Hepatocyte (in vitro differentiated cells): ENCODE data around the gene CRELD2. TPM values are rescaled to one million over a fixed set of nuclear protein-coding genes. Genes with fewer than 3 reads are reported as not detected.

Experiments used
- DNase-seq: peaks from one replicate; pipeline ENCODE4 v3.0.0-alpha.2; 2016; ENCODE audit warnings: low spot score
- H2AFZ ChIP-seq: fragments of 200-600 bp; sonication (generic); 2 replicates; pipeline ENCODE4 v1.6.0; 2016; ENCODE audit warnings: antibody characterized with exemption, mild to moderate bottlenecking
- H3K27ac ChIP-seq: fragments of 200-600 bp; sonication (generic); 2 replicates; pipeline ENCODE4 v1.5.1; 2016; ENCODE audit warnings: mild to moderate bottlenecking
- H3K27me3 ChIP-seq: fragments of 200-600 bp; sonication (generic); 2 replicates; pipeline ENCODE4 v1.6.1; 2016
- H3K36me3 ChIP-seq: fragments of 200-600 bp; sonication (generic); replicated peaks from 2 replicates; pipeline ENCODE4 v1.5.1; 2016; ENCODE audit warnings: low read depth; ENCODE audit not compliant: insufficient read depth
- H3K4me1 ChIP-seq: fragments of 200-600 bp; sonication (generic); 2 replicates; pipeline ENCODE4 v1.5.1; 2016; ENCODE audit warnings: mild to moderate bottlenecking, moderate library complexity; ENCODE audit not compliant: insufficient read depth
- H3K4me2 ChIP-seq: fragments of 200-600 bp; sonication (generic); 2 replicates; pipeline ENCODE4 v1.6.0; 2016
- H3K4me3 ChIP-seq: fragments of 200-600 bp; sonication (generic); 2 replicates; pipeline ENCODE4 v1.5.1; 2016; ENCODE audit warnings: mild to moderate bottlenecking
- H3K79me2 ChIP-seq: fragments of 200-600 bp; sonication (generic); 2 replicates; pipeline ENCODE4 v1.6.0; 2017; ENCODE audit warnings: mild to moderate bottlenecking
- H3K9me2 ChIP-seq: fragments of 200-600 bp; sonication (generic); replicated peaks from 2 replicates; pipeline ENCODE4 v1.6.0; 2017; ENCODE audit warnings: mild to moderate bottlenecking; ENCODE audit not compliant: insufficient read depth
- H3K9me3 ChIP-seq: fragments of 200-600 bp; sonication (generic); 2 replicates; pipeline ENCODE4 v1.5.1; 2016; ENCODE audit warnings: low read depth, mild to moderate bottlenecking
- H4K20me1 ChIP-seq: fragments of 200-600 bp; sonication (generic); 2 replicates; pipeline ENCODE4 v1.6.0; 2016; ENCODE audit warnings: mild to moderate bottlenecking; ENCODE audit not compliant: insufficient read depth, poor library complexity, severe bottlenecking
- EZH2 ChIP-seq: fragments of 200-600 bp; sonication (generic); IDR thresholded peaks from 2 replicates; pipeline ENCODE4 v1.6.1; 2016; ENCODE audit warnings: antibody characterized with exemption, mild to moderate bottlenecking, borderline replicate concordance
- EZH2phosphoT487 ChIP-seq: fragments of 200-600 bp; sonication (generic); IDR thresholded peaks from one replicate; pipeline ENCODE4 v1.6.1; 2018; ENCODE audit warnings: antibody characterized with exemption, mild to moderate bottlenecking, low read depth, moderate library complexity; ENCODE audit not compliant: unreplicated experiment, severe bottlenecking
- WGBS: methylation state at CpG from one replicate; pipeline ENCODE4 v1.1.6; 2016; ENCODE audit warnings: low lambda C conversion rate; ENCODE audit errors: missing lambda C conversion rate; 5-methylcytosine and 5-hydroxymethylcytosine counted together
- polyA plus RNA-seq: library from polyadenylated mRNA; unstranded; fragments of >200 nt; fragmentation: Nextera tagmentation; extraction: Ambion mirVana; gene quantifications from 2 replicates; pipeline ENCODE4 v1.2.1, GENCODE V29; 2016
- total RNA-seq: library from RNA; depleted of rRNA; stranded (reverse); fragments of >200 nt; gene quantifications from 2 replicates; pipeline ENCODE4 v1.2.3, GENCODE V29; 2014
- TF ChIP-seq, protein P1 (sequence below): fragments of 200-600 bp; sonication (generic); IDR thresholded peaks from 2 replicates; pipeline ENCODE4 v1.5.1; 2016; ENCODE audit warnings: antibody characterized with exemption, mild to moderate bottlenecking; ENCODE audit not compliant: poor library complexity

CRELD2 gene
- total and polyA plus RNA-seq, 2 experiments from 2014 or later = 79.7 to 129 TPM

DNA sequence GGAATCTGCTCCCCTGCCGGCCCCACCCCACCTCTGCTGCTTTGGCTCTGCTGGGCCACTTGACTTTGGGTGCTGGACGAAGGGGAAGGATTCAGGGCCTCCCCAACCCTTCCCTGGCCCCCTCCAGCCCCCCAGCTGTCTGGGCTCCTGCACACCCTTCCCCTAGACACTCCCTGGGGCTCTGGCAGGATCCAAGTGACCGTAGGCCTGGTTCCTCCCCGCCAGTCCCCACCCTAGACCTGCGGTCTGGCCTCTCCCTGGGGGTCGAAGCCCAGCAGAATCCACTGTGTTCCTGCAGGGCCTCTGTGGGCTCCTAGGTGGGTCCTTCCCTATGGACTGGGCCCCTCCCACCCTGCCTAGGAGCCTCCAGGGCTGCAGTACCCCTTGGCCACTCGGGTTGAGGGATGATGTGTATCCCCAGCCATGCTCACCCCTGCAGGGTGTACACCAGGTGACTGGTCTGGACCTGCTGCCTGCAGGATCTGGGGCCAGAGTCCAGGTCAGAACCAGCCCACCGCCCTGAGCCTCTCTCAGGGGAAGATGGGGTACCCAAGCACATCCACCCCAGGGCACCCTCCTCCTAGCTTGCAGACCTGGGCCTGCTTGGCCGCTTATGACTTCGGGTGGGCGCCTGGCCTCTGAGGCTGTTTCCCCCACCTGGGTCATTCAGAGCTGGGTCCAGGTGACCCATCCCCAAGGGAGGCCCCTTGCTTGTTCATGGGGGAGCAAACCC lies 47.8 kb downstream of the CRELD2 start:
- WGBS = 88% methylated on average over 10 of the region's 11 CpGs
- Histone ChIP-seq H3K9me2 (no peaks in the 10 kb centered on the region), H4K20me1 (peaks cover 40% of the 10 kb centered on the region), H3K27ac (peak overlapping the region; percentile 94), H3K4me1 (peaks cover 49% of the 10 kb centered on the region), H3K9me3 (no peaks in the 10 kb centered on the region), H2AFZ (no peak overlapping the region), H3K79me2 (peaks cover 32% of the 10 kb centered on the region), H3K4me2 (peak overlapping the region; percentile 44), H3K27me3 (no peaks in the 10 kb centered on the region), H3K36me3 (no peaks in the 10 kb centered on the region), H3K4me3 (no peak overlapping the region)
- DNase-seq = peak; percentile 52
- TF ChIP-seq, protein P1, sequence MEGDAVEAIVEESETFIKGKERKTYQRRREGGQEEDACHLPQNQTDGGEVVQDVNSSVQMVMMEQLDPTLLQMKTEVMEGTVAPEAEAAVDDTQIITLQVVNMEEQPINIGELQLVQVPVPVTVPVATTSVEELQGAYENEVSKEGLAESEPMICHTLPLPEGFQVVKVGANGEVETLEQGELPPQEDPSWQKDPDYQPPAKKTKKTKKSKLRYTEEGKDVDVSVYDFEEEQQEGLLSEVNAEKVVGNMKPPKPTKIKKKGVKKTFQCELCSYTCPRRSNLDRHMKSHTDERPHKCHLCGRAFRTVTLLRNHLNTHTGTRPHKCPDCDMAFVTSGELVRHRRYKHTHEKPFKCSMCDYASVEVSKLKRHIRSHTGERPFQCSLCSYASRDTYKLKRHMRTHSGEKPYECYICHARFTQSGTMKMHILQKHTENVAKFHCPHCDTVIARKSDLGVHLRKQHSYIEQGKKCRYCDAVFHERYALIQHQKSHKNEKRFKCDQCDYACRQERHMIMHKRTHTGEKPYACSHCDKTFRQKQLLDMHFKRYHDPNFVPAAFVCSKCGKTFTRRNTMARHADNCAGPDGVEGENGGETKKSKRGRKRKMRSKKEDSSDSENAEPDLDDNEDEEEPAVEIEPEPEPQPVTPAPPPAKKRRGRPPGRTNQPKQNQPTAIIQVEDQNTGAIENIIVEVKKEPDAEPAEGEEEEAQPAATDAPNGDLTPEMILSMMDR = no peak
- no peak for TF ChIP-seq EZH2phosphoT487
- no peak for TF ChIP-seq EZH2

DNA sequence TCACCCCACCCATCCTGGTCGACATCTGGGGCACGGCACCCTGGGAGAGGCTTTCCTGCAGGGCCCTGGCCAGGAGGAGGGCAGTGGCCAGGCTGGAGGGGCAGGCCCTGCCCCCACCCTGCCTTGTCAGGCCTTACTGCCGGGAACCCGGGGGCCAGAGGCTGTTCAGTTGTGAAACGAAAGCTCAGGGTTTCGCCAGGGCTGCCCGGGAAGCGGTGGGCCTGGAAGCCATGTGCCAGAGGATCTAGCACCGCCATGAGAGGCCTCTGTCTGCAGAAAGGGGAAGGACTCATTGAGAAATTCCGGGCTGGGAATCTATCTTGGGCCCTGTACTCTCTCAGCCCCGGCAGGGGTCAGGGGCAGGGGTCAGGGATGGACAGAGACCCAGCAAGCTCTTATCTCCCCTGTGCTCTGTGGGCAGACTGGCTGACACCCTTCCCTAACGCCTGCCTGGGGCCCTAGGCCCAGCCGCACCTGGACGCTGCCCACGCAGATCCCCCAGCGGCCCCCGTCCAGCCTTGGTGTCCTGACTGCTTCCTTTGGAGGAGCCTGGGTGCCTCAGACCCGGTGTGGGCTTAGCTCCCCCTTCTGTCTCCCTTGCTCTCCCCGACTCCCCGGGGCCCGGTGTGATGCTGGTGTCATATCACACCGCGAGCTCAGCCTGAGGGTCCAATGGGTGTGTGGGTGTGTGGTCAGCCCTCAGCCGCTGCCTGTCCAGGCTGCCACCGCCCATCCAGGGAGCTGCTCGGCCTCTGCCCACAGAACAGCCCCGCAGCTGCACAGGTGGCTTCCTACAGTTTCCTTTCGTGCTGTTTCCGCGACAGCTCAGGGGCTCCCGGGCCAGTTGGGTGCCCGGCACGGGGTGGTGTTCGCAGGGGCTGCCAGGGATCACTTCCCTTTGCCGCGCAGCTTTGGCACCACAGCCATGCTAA lies 48.6 kb downstream of the CRELD2 start:
- Histone ChIP-seq H2AFZ (no peak overlapping the region), H3K9me3 (no peaks in the 10 kb centered on the region), H3K27me3 (no peaks in the 10 kb centered on the region), H4K20me1 (peaks cover 32% of the 10 kb centered on the region), H3K36me3 (no peaks in the 10 kb centered on the region), H3K4me3 (no peak overlapping the region), H3K27ac (peak overlapping the region; percentile 94), H3K9me2 (no peaks in the 10 kb centered on the region), H3K4me1 (peaks cover 57% of the 10 kb centered on the region), H3K4me2 (peak overlapping the region; percentile 44), H3K79me2 (peaks cover 24% of the 10 kb centered on the region)
- DNase-seq = peak; percentile 81
- no peak for TF ChIP-seq EZH2phosphoT487
- TF ChIP-seq EZH2 = no peak
- TF ChIP-seq, protein P1 = no peak
- WGBS = 75% methylated on average over 36 of the region's 36 CpGs

DNA sequence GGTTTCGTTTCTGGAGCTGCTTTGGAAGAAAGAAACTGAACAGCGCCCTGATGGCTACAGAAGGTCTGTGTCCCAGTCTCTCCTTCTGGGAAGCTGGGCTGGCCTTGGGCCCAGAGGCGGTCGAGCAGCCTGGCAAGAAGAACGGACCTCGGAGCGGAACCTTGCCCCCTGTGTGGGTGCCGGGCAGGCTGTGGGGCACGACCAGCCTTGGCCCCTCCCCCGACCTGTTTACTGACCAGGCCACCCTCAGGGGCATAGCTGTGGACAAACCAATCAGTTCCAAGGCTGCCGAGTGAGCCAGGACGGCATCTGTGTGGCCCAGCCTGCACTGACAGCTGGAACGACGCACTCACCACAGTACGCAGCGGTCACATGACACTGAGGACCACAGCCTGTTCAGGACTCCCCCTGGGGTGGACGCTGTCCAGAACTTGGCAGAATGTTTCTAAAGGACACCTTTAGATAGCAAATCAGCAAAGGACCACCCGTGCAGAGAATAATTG lies 49.3 kb downstream of the CRELD2 start:
- peaks cover 55% of the 10 kb centered on the region for H3K4me1 ChIP-seq
- no peaks in the 10 kb centered on the region for H3K36me3 ChIP-seq
- WGBS = 58% methylated on average over 17 of the region's 18 CpGs
- H4K20me1 ChIP-seq = peaks cover 28% of the 10 kb centered on the region
- DNase-seq = peak; percentile 53
- TF ChIP-seq EZH2phosphoT487 (no peak), EZH2 (no peak)
- TF ChIP-seq, protein P1 = no peak
- H3K9me3 ChIP-seq = no peaks in the 10 kb centered on the region
- no peak overlapping the region for H2AFZ ChIP-seq
- no peak overlapping the region for H3K4me3 ChIP-seq
- H3K4me2 ChIP-seq = peak overlapping the region; percentile 44
- H3K27me3 ChIP-seq = no peaks in the 10 kb centered on the region
- H3K27ac ChIP-seq = peak overlapping the region; percentile 94
- H3K79me2 ChIP-seq = peaks cover 20% of the 10 kb centered on the region
- H3K9me2 ChIP-seq = no peaks in the 10 kb centered on the region
